Pancreas (tissue), 10 donors: ENCODE measurements around the gene CAT. TPM values are rescaled to one million over a fixed set of nuclear protein-coding genes. Genes with fewer than 3 reads are reported as not detected.

Experiments
- ATAC-seq, 4 donors: fragments of 200-7000 bp; cut with Tn5 transposase; one replicate each; pipeline versions ENCODE4 v1.8.0 to v1.9.1; 2020; ENCODE audit warnings: mild to moderate bottlenecking in 4 of 4, moderate library complexity in 4 of 4
- DNase-seq, 6 donors: peaks; one replicate each; pipeline ENCODE4 v3.0.0-alpha.2; 2020
- FAIRE-seq: peaks from 2 replicates; lab custom pipeline; 2012; peaks lifted over from hg19 to GRCh38; lab: Jason Lieb, UNC
- H3K27ac ChIP-seq, 4 donors: fragments of 200-600 bp; sonication (generic); 1 replicate in 3 of 4; 2 replicates in 1 of 4; pipeline versions ENCODE4 v1.5.0 to v1.8.0; 2020
- H3K27me3 ChIP-seq, 4 donors: fragments of 200-600 bp; one replicate each; pipeline ENCODE4 v1.8.0; 2021
- H3K36me3 ChIP-seq, 3 donors: fragments of 200-600 bp; sonication (generic) in 1 of 3; one replicate each; pipeline versions ENCODE4 v1.5.0 to v1.8.0; 2020 to 2021
- H3K4me1 ChIP-seq, 3 donors: fragments of 200-600 bp; one replicate each; pipeline ENCODE4 v1.8.0; 2021
- H3K4me3 ChIP-seq, 4 donors: fragments of 200-600 bp; sonication (generic) in 2 of 4; one replicate each; pipeline versions ENCODE4 v1.5.0 to v1.8.0; 2020 to 2021
- H3K9me3 ChIP-seq, 4 donors: fragments of 200-600 bp; one replicate each; pipeline ENCODE4 v1.8.0; 2021
- WGBS, 2 donors: extraction: QIAGEN DNeasy Blood & Tissue Kit; methylation state at CpG; one replicate each; pipeline ENCODE4 v1.1.7; 2013; 5-methylcytosine and 5-hydroxymethylcytosine counted together
- intact Hi-C, 3 donors: fragments of 100-400 bp; cut with DNase I; formaldehyde crosslinking; loops; one replicate each; pipeline versions ENCODE4 v1.11.1 to v1.14.2; 2022
- polyA plus RNA-seq, 2 donors: library from polyadenylated mRNA; stranded (reverse); fragments of 200-250 nt; gene quantifications; one replicate each; pipeline ENCODE4 v1.2.3, GENCODE V29; 2013
- total RNA-seq, 6 donors: library from RNA; stranded (reverse); fragmentation: NEBNext Ultra II Directional in 4 of 6; extraction: Animal tissue kit (Norgen Biotek cat#: 25700) in 4 of 6; gene quantifications; one replicate each; pipeline versions ENCODE4 v1.2.1 to v1.2.4, GENCODE V29; 2021 to 2023
- TF ChIP-seq, protein P1 (sequence below), 4 donors: fragments of 200-600 bp; sonication (generic) in 3 of 4; IDR thresholded peaks; one replicate each; pipeline versions ENCODE4 v1.5.0 to v1.8.0; 2021; ENCODE audit warnings: antibody characterized with exemption in 4 of 4
- donor health status: healthy with polysubstance abuse.
- donor health status: DM: no; HTN: no; CAD: no; lungs with moderate emphysema.
- donor health status: DM: no; HTN: no; CAD: no.
- donor health status: control.
- donor health status: control.
- donor health status: Bipolar disorder and iron deficiency.
- donor health status: DM: yes; HTN: yes; CAD: no.
- donor health status: DM: no; HTN: no; CAD: no.
- donor health status: DM: no; HTN: no; CAD: no.
- donor health status: DM: yes; HTN: yes; CAD: no.

Gene CAT
- total and polyA plus RNA-seq, 8 donors = 26.6 to 53.5 (median 46.2) TPM

DNA sequence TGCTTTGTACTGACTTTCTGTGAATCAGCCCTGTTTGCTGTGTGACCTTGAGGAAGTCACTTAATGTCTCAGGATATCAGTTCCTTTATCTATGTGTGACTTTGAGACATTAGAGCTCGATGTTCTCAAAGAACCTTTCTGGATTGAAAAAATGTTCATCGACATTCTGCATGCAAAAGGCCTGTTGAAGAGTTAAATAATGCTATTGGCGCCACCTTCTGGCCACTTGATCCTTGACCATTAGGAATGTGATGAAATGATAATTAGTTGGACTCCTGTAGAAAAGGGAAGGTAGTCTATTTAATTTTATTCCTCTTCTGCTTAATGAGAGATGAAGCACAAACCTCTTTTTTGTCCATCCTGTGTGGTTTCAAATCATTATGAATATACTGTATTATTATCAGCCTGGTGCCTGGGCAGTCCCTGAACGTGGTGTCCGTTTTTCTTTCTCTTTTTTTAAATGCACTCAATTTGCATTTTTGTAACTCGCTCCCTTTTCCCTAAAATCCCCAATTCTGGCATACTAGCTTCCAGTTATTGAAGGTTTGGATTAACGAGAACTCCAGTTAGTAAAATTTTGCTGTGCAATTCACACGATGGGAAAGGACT, 54.2 kb downstream of the CAT start:
- no peak overlapping the region for H3K27ac ChIP-seq
- H3K27me3 ChIP-seq = no peaks in the 10 kb centered on the region
- DNase-seq = peak in 5 of 6 donors; percentile 34 to 73 (median 54)
- no peak for FAIRE-seq
- 41 to 42% methylated on average over 8 of the region's 8 CpGs for WGBS, 2 donors
- no peak overlapping the region for H3K4me3 ChIP-seq
- no peaks in the 10 kb centered on the region for H3K36me3 ChIP-seq
- TF ChIP-seq, protein P1, sequence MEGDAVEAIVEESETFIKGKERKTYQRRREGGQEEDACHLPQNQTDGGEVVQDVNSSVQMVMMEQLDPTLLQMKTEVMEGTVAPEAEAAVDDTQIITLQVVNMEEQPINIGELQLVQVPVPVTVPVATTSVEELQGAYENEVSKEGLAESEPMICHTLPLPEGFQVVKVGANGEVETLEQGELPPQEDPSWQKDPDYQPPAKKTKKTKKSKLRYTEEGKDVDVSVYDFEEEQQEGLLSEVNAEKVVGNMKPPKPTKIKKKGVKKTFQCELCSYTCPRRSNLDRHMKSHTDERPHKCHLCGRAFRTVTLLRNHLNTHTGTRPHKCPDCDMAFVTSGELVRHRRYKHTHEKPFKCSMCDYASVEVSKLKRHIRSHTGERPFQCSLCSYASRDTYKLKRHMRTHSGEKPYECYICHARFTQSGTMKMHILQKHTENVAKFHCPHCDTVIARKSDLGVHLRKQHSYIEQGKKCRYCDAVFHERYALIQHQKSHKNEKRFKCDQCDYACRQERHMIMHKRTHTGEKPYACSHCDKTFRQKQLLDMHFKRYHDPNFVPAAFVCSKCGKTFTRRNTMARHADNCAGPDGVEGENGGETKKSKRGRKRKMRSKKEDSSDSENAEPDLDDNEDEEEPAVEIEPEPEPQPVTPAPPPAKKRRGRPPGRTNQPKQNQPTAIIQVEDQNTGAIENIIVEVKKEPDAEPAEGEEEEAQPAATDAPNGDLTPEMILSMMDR (IDR thresholded peaks at IDR 0.05) = peak; percentile 17 to 60 (median 44)
- H3K4me1 ChIP-seq = no peaks in the 10 kb centered on the region
- peak; percentile 55 to 81 (median 80) for ATAC-seq
- H3K9me3 ChIP-seq = no peaks in the 10 kb centered on the region
- intact Hi-C loops = loop anchor here in 2 of 3 donors (5.0 to 10.0 kb wide), 3 partner anchors 126 to 338 kb away; no protein-coding TSS in a partner anchor

DNA sequence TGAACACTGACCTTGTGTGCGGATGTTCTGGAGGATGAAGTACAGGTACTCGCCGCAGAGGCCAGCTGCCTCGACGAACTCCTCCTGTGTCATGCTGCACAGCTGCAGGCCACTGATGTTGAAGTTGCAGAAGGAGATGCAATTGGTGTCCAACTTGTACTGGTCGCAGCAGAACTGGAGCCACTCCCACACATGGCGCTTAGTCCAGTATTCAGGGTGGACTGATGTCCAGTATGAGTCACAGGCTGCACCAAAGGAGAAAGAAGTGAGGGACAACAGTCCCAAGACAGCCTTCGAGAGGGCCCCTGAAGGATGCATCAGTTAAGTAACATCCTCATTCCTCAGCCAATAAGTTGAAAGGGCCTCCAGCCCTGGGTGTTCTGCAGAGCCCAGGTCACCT, 54.7 kb downstream of the CAT start:
- Histone ChIP-seq H3K36me3 (no peaks in the 10 kb centered on the region), H3K27me3 (no peaks in the 10 kb centered on the region), H3K27ac (no peak overlapping the region), H3K9me3 (no peaks in the 10 kb centered on the region), H3K4me1 (no peaks in the 10 kb centered on the region), H3K4me3 (no peak overlapping the region)
- TF ChIP-seq, protein P1 (IDR thresholded peaks at IDR 0.05) = no peak
- no peak for ATAC-seq
- FAIRE-seq = no peak
- intact Hi-C loops = loop anchor here in 2 of 3 donors (5.0 to 10.0 kb wide), 3 partner anchors 126 to 339 kb away; no protein-coding TSS in a partner anchor
- WGBS, 2 donors = 69 to 76% methylated on average over 8 of the region's 8 CpGs
- DNase-seq = no peak

DNA sequence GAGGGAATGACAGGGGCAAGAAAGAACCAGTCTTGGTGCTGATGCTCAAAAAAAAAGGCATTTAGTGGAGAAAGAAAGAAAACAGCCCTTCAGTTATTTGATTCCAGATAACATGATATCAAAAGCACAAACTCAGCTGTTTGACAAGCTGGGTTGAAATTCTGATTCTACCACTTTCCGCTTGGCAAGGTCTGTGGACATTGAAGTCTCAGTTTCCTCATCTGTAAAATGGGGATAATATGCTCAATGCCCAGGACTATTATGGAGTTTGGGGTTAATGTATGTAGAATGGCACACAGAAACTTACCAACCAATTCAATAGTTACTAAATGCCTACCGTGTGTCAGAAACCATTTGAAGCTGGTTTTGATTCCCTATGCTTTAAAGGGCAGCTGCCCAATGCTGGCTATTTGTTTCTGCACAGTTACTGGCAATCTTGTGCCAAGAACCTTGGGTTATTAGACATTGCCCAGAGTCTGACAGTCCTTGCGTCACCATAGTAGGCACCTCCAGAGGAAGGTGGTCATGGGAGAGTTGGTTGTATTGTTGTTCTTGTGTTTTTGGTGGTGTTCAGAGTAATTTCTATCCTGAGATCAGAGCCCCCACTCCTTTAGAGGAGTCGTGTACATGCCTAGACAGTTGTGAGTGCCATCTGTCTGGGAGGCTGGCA, 55.3 kb downstream of the CAT start:
- WGBS, 2 donors = 64 to 67% methylated on average over 4 of the region's 4 CpGs
- FAIRE-seq = no peak
- H3K4me1 ChIP-seq = no peaks in the 10 kb centered on the region
- no peak for DNase-seq
- intact Hi-C loops = loop anchor here in 2 of 3 donors (5.0 to 10.0 kb wide), 3 partner anchors 127 to 339 kb away; no protein-coding TSS in a partner anchor
- no peaks in the 10 kb centered on the region for H3K9me3 ChIP-seq
- TF ChIP-seq, protein P1 (IDR thresholded peaks at IDR 0.05) = no peak
- ATAC-seq = no peak
- H3K27ac ChIP-seq = no peak overlapping the region
- no peaks in the 10 kb centered on the region for H3K27me3 ChIP-seq
- no peaks in the 10 kb centered on the region for H3K36me3 ChIP-seq
- H3K4me3 ChIP-seq = no peak overlapping the region

DNA sequence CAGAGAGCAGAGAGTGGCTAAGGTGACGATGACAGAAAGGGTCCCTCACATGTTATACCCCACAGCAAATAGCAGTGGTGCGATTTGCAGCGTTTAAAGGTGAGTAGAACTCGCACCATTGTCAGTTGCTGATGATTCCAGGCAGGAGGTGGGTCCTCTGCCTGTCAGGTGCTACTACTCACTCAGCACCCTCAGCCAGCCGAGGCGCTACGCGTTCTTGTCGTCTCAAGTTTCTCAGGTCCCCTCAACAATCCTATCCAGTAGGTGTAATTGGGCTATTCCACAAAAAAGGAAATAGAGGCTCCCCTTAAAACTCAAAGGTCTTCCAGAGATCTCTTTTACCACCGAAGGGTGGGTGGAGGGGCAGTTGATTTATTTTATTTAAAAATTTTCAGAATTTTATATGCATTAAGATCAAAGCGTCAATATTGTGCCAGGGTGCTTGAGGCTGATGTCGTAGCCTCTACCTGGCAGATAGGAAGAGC, 56.5 kb downstream of the CAT start:
- H3K4me1 ChIP-seq = no peaks in the 10 kb centered on the region
- DNase-seq (no peak), ATAC-seq (no peak), FAIRE-seq (no peak)
- no peaks in the 10 kb centered on the region for H3K27me3 ChIP-seq
- no peaks in the 10 kb centered on the region for H3K36me3 ChIP-seq
- 86 to 94% methylated on average over 12 of the region's 12 CpGs for WGBS, 2 donors
- no peak overlapping the region for H3K27ac ChIP-seq
- no peaks in the 10 kb centered on the region for H3K9me3 ChIP-seq
- intact Hi-C loops = loop anchor here in 1 of 3 donors (10.0 kb wide), 1 partner anchor 340 kb away; no protein-coding TSS in a partner anchor
- H3K4me3 ChIP-seq = no peak overlapping the region
- TF ChIP-seq, protein P1 (IDR thresholded peaks at IDR 0.05) = no peak
